K562 (cell line): ENCODE data around the gene ART4. TPM values are rescaled to one million over a fixed set of nuclear protein-coding genes. Genes with fewer than 3 reads are reported as not detected.

Experiments
- ATAC-seq: fragments of 200-7000 bp; cut with Tn5 transposase; 3 replicates; pipeline ENCODE4 v1.9.1; 2020; ENCODE audit warnings: moderate library complexity
- BruUV-seq: library from RNA; stranded (reverse); fragments of 400-500 nt; replicated peaks from 2 replicates; lab custom pipeline; 2021; lab: Mats Ljungman, UMichigan
- CTCF ChIA-PET: fragments of 300-600 bp; formaldehyde crosslinking; extraction: SDS; loops from one replicate; lab custom pipeline; 2021; ENCODE audit warnings: low intra/inter-chr PET ratio; lab: Yijun Ruan, JAX
- POLR2A ChIA-PET: fragments of 300-600, 350-650 bp; sonication (Branson Sonifier 250); formaldehyde crosslinking; extraction: SDS; loops from one replicate; lab custom pipeline; 2021; ENCODE audit warnings: antibody characterized with exemption, inconsistent platforms; lab: Yijun Ruan, JAX
- DNase-seq, 4 experiments: peaks; one replicate each; pipeline versions ENCODE4 v3.0.0 to v3.0.0-alpha.2; 2011 to 2018; ENCODE audit warnings: low spot score in 3 of 4, mixed read lengths in 3 of 4; ENCODE audit errors: extremely low read depth in 1 of 4
- FAIRE-seq: peaks from 2 replicates; lab custom pipeline; 2011; peaks lifted over from hg19 to GRCh38; lab: Jason Lieb, UNC
- H2AFZ ChIP-seq: 2 replicates; pipeline ENCODE4 v1.6.0; 2011; ENCODE audit warnings: low read depth, low read length, control low read depth, inconsistent platforms
- H3K27ac ChIP-seq: fragments of 200-600 bp; 3 replicates; pipeline ENCODE4 v1.8.0; 2011; ENCODE audit warnings: low read depth, mild to moderate bottlenecking, control low read depth, inconsistent platforms, low read length, moderate library complexity, mixed read lengths; ENCODE audit errors: extremely low read depth
- H3K27me3 ChIP-seq, 2 experiments: fragments of 300-600 bp in 1 of 2; 2 replicates in 1 of 2; 3 replicates in 1 of 2; pipeline versions ENCODE4 v1.6.0 to v1.8.0; 2011; ENCODE audit warnings: inconsistent platforms in 2 of 2, low read length in 2 of 2, mild to moderate bottlenecking in 1 of 2, mixed read lengths in 1 of 2, moderate library complexity in 1 of 2; ENCODE audit not compliant: control insufficient read depth in 2 of 2, insufficient read depth in 2 of 2
- H3K36me3 ChIP-seq: fragments of 300-600 bp; 3 replicates; pipeline ENCODE4 v1.8.0; 2011; ENCODE audit warnings: mild to moderate bottlenecking, low read length, inconsistent platforms; ENCODE audit not compliant: control insufficient read depth, insufficient read depth
- H3K4me1 ChIP-seq, 2 experiments: fragments of 200-600 bp in 1 of 2; replicated peaks in 1 of 2; 2 replicates in 1 of 2; 3 replicates in 1 of 2; pipeline versions ENCODE4 v1.5.1 to v1.8.0; 2011; ENCODE audit warnings: inconsistent platforms in 2 of 2, low read length in 2 of 2, mild to moderate bottlenecking in 1 of 2, mixed read lengths in 1 of 2, moderate library complexity in 1 of 2; ENCODE audit not compliant: control insufficient read depth in 2 of 2, insufficient read depth in 2 of 2
- H3K4me2 ChIP-seq: 2 replicates; pipeline ENCODE4 v1.6.1; 2011; ENCODE audit warnings: low read length, control low read depth, inconsistent platforms, mixed read lengths; ENCODE audit not compliant: insufficient read depth
- H3K4me3 ChIP-seq: fragments of 200-600 bp; sonication (generic), shearing (Covaris generic); 2 replicates; pipeline ENCODE4 v1.5.1; 2016; ENCODE audit warnings: control low read depth, inconsistent platforms
- H3K79me2 ChIP-seq: fragments of 200-600 bp; 3 replicates; pipeline ENCODE4 v1.8.0; 2011; ENCODE audit warnings: low read length, inconsistent platforms; ENCODE audit not compliant: control insufficient read depth, insufficient read depth
- H3K9ac ChIP-seq, 2 experiments: 2 replicates each; pipeline versions ENCODE4 v1.6.0 to v1.6.1; 2011; ENCODE audit warnings: low read depth in 2 of 2, low read length in 2 of 2, control low read depth in 1 of 2, inconsistent platforms in 1 of 2, mild to moderate bottlenecking in 1 of 2, mixed read lengths in 1 of 2; ENCODE audit not compliant: insufficient read depth in 1 of 2
- H3K9me1 ChIP-seq: one replicate; pipeline ENCODE4 v1.6.0; 2011; ENCODE audit warnings: inconsistent platforms, mild to moderate bottlenecking, low read length, moderate library complexity; ENCODE audit not compliant: control insufficient read depth, insufficient read depth
- H3K9me3 ChIP-seq: replicated peaks from 2 replicates; pipeline ENCODE4 v1.5.1; 2011; ENCODE audit warnings: low read depth, low read length, inconsistent platforms; ENCODE audit not compliant: control insufficient read depth, insufficient read depth
- H4K20me1 ChIP-seq: replicated peaks from 2 replicates; pipeline ENCODE4 v1.6.1; 2011; ENCODE audit warnings: low read length, inconsistent platforms, mixed read lengths; ENCODE audit not compliant: control insufficient read depth, insufficient read depth
- CCAR2 ChIP-seq: fragments of 200-400 bp; formaldehyde crosslinking; IDR thresholded peaks from 2 replicates; pipeline ENCODE4 v1.6.1; 2017; ENCODE audit warnings: mild to moderate bottlenecking, low read depth, low read length
- HMG20A ChIP-seq: fragments of 450-650 bp; formaldehyde crosslinking; conservative IDR thresholded peaks from 2 replicates; pipeline ENCODE4 v1.4.0; 2020; ENCODE audit warnings: mild to moderate bottlenecking, mixed read lengths
- KDM4B ChIP-seq, 2 experiments: fragments of 450-650 bp in 1 of 2; sonication (generic) in 1 of 2; IDR thresholded peaks; 2 replicates each; pipeline ENCODE4 v1.6.1; 2016 to 2017; ENCODE audit warnings: borderline replicate concordance in 2 of 2, antibody characterized with exemption in 1 of 2, low read depth in 1 of 2, mild to moderate bottlenecking in 1 of 2
- MGA ChIP-seq: fragments of 450-650 bp; IDR thresholded peaks from 2 replicates; pipeline ENCODE4 v1.6.1; 2016; ENCODE audit warnings: mild to moderate bottlenecking, moderate library complexity
- MYC ChIP-seq, 2 experiments: fragments of 250-450 bp in 1 of 2; sonication (Bioruptor Pico) in 1 of 2; IDR thresholded peaks; 2 replicates each; pipeline versions ENCODE4 v1.5.1 to v1.6.1; 2012 to 2021; ENCODE audit warnings: low read depth in 2 of 2, borderline replicate concordance in 1 of 2, improper control_type of control experiment in 1 of 2, low read length in 1 of 2, mild to moderate bottlenecking in 1 of 2, moderate library complexity in 1 of 2
- PTBP1 ChIP-seq: fragments of 200-400 bp; formaldehyde crosslinking; IDR thresholded peaks from 2 replicates; pipeline ENCODE4 v1.6.1; 2017; ENCODE audit warnings: low read depth, low read length
- ZNF212 ChIP-seq: fragments of 450-650 bp; formaldehyde crosslinking; IDR thresholded peaks from 2 replicates; pipeline ENCODE4 v1.4.0; 2020; ENCODE audit warnings: mild to moderate bottlenecking
- ZNF699 ChIP-seq: fragments of 250-450 bp; sonication (Bioruptor Pico); IDR thresholded peaks from 2 replicates; pipeline ENCODE4 v1.8.0; 2021; ENCODE audit warnings: mild to moderate bottlenecking, moderate library complexity; ENCODE audit not compliant: insufficient replicate concordance
- ZNF830 ChIP-seq: fragments of 250-450 bp; sonication (Bioruptor Pico); IDR thresholded peaks from 2 replicates; pipeline ENCODE4 v1.5.0; 2021; ENCODE audit warnings: mild to moderate bottlenecking
- WGBS: fragments of 100-300 bp; shearing (Covaris generic); methylation state at CpG from one replicate; pipeline ENCODE4 v1.1.6; 2016; ENCODE audit warnings: low coverage, mixed read lengths; ENCODE audit not compliant: insufficient coverage; ENCODE audit errors: missing lambda C conversion rate; 5-methylcytosine and 5-hydroxymethylcytosine counted together
- in situ Hi-C: fragments of 300-500 bp; cut with MboI; formaldehyde crosslinking; loops from 4 replicates; pipeline ENCODE4 v1.15.0; 2018; ENCODE audit warnings: inconsistent platforms, mixed read lengths
- intact Hi-C: fragments of 100-400 bp; cut with micrococcal nuclease; formaldehyde crosslinking; loops from 2 replicates; pipeline ENCODE4 v1.14.2; 2022
- polyA plus RNA-seq, 8 experiments: library from polyadenylated mRNA; depleted of rRNA in 4 of 8; stranded (reverse) in 5 of 8; unstranded in 3 of 8; fragments of >200 nt; fragmentation: Nextera tagmentation in 2 of 8; fragmentation: Illumina TruSeq in 1 of 8; extraction: Ambion mirVana in 2 of 8; extraction: Trizol in 1 of 8; gene quantifications; 2 replicates each; pipeline versions ENCODE4 v1.2.1 to v1.2.3, GENCODE V29; 2011 to 2014; ENCODE audit warnings: inconsistent platforms in 1 of 8, missing spikeins in 1 of 8
- total RNA-seq, 7 experiments: library from RNA; depleted of rRNA in 6 of 7; stranded (reverse); fragments of >200 nt in 6 of 7; fragmentation: Illumina TruSeq in 2 of 7; extraction: Trizol in 2 of 7; gene quantifications; 2 replicates each; pipeline versions ENCODE4 v1.2.1 to v1.2.3, GENCODE V29; 2011 to 2021; ENCODE audit warnings: low replicate concordance in 1 of 7

Gene ART4
- total and polyA plus RNA-seq, 9 of the 15 experiments (the other 6 are each of a cell fraction or from before 2014, with no cell fraction given): 0.07 TPM; not detected in 8

DNA sequence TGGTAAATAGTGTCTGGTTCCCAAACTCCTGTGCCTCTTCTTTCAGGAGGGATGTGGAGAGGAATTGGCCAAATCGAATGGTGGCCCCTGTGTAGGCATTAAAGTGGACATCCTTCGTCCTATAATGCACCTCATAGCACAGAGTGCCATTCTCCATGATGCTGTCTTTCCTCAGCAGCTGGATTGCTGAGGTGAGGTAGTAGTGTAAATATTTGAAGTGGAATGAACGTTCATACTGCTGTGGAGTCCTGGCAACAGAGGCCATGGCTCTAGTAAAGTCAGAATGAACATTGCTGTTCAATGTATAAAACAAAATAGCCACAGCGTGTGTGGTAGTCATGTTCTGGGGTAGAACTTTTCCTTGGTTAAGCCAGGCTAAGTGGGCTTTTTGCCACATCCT is 2.7 kb downstream of the ART4 start:
- Histone ChIP-seq H3K27me3 (no peaks in the 10 kb centered on the region), H3K27ac (no peak overlapping the region), H3K79me2 (no peaks in the 10 kb centered on the region)
- 17% methylated on average over 4 of the region's 4 CpGs for WGBS
- TF ChIP-seq MYC (IDR thresholded peaks at IDR 0.05; ENCODE audit: low read depth, low read length): no peak
- no peak for TF ChIP-seq MYC (CRISPR knock-in tag; IDR thresholded peaks at IDR 0.05; ENCODE audit: borderline replicate concordance, low read depth)
- no peak for TF ChIP-seq PTBP1
- TF ChIP-seq HMG20A (CRISPR knock-in tag): no peak
- TF ChIP-seq KDM4B (IDR thresholded peaks at IDR 0.05; ENCODE audit: borderline replicate concordance in 2 of 2, low read depth in 1 of 2): no peak
- TF ChIP-seq ZNF830: no peak
- TF ChIP-seq ZNF212 (CRISPR knock-in tag): no peak
- no peak for TF ChIP-seq MGA
- TF ChIP-seq CCAR2: no peak
- no peak for TF ChIP-seq ZNF699 (CRISPR knock-in tag)
- TF ChIP-seq, all 486 proteins: peak for 0
- ChIA-PET CTCF (no interaction called here), POLR2A (no interaction called here)
- Histone ChIP-seq H2AFZ (no peak overlapping the region), H3K4me3 (no peak overlapping the region), H3K4me2 (no peak overlapping the region), H3K4me1 (peaks cover 0 to 18% of the 10 kb centered on the region in 2 experiments; a peak in 3 of 5 replicates), H3K9me1 (no peaks in the 10 kb centered on the region), H3K9ac (no peak overlapping the region), H4K20me1 (no peaks in the 10 kb centered on the region), H3K36me3 (no peaks in the 10 kb centered on the region), H3K9me3 (no peaks in the 10 kb centered on the region)
- BruUV-seq: no TSS peak
- intact Hi-C loops: loop anchor here (5.0 to 10.0 kb wide), 2 partner anchors 38 to 84 kb away; partner anchors contain the start of genes C12orf60 and WBP11
- DNase-seq: no peak
- ATAC-seq: no peak
- in situ Hi-C loops: loop anchor here (10.0 kb wide), 1 partner anchor 154 kb away; no protein-coding TSS in a partner anchor
- FAIRE-seq: no peak
